Left ventricle myocardium inferior (tissue), 1 donor: ENCODE results near the gene AUH. TPM values are rescaled to one million over a fixed set of nuclear protein-coding genes. Genes with fewer than 3 reads are reported as not detected.

Experiments
- DNase-seq: peaks from one replicate; pipeline ENCODE4 v3.0.0-alpha.2; 2020
- H3K27ac ChIP-seq: fragments of 200-600 bp; replicated peaks from 2 replicates; pipeline ENCODE4 v1.8.0; 2021
- H3K27me3 ChIP-seq: fragments of 200-600 bp; 2 replicates; pipeline ENCODE4 v1.8.0; 2021; ENCODE audit warnings: low read depth
- H3K36me3 ChIP-seq: fragments of 200-600 bp; 2 replicates; pipeline ENCODE4 v1.8.0; 2021
- H3K4me1 ChIP-seq: fragments of 200-600 bp; 2 replicates; pipeline ENCODE4 v1.8.0; 2021
- H3K4me3 ChIP-seq: fragments of 200-600 bp; 2 replicates; pipeline ENCODE4 v1.8.0; 2021; ENCODE audit warnings: mild to moderate bottlenecking, moderate library complexity
- H3K9me3 ChIP-seq: fragments of 200-600 bp; replicated peaks from 2 replicates; pipeline ENCODE4 v1.8.0; 2021
- CTCF ChIP-seq: fragments of 200-600 bp; IDR thresholded peaks from 2 replicates; pipeline ENCODE4 v1.8.0; 2021; ENCODE audit warnings: antibody characterized with exemption, mild to moderate bottlenecking, borderline replicate concordance
- intact Hi-C: fragments of 100-400 bp; cut with micrococcal nuclease; formaldehyde crosslinking; loops from one replicate; pipeline ENCODE4 v1.11.0; 2022
- total RNA-seq: library from RNA; stranded (reverse); fragmentation: NEBNext Ultra II Directional; extraction: Animal tissue kit (Norgen Biotek cat#: 25700); gene quantifications from one replicate; pipeline ENCODE4 v1.2.1, GENCODE V29; 2021
- donor health status: DM: no; HTN: yes; CAD: no; lungs with severe emphysema.

The AUH gene
- total RNA-seq, 1 donor from 2014 or later = 44.1 TPM

GRCh38 chr9:91282292-91282691 is 79.4 kb downstream of the AUH start:
- no peak for DNase-seq
- no peak overlapping the region for H3K27ac ChIP-seq
- no peaks in the 10 kb centered on the region for H3K27me3 ChIP-seq
- peaks cover 6% of the 10 kb centered on the region for H3K4me1 ChIP-seq
- H3K4me3 ChIP-seq = no peak overlapping the region
- TF ChIP-seq CTCF = no peak
- intact Hi-C loops = no loop called here
- peaks cover 3% of the 10 kb centered on the region for H3K36me3 ChIP-seq
- no peaks in the 10 kb centered on the region for H3K9me3 ChIP-seq

GRCh38 chr9:91279296-91280204 is 82.2 kb downstream of the AUH start:
- H3K36me3 ChIP-seq = peaks cover 3% of the 10 kb centered on the region
- no peaks in the 10 kb centered on the region for H3K9me3 ChIP-seq
- intact Hi-C loops = no loop called here
- H3K27ac ChIP-seq = no peak overlapping the region
- no peak for DNase-seq
- H3K27me3 ChIP-seq = no peaks in the 10 kb centered on the region
- no peak for TF ChIP-seq CTCF
- no peak overlapping the region for H3K4me3 ChIP-seq
- peaks cover 14% of the 10 kb centered on the region for H3K4me1 ChIP-seq

- Histone ChIP-seq H3K36me3 (no peaks in the 10 kb centered on the region), H3K27ac (no peak overlapping the region), H3K4me1 (peaks cover 32% of the 10 kb centered on the region), H3K27me3 (no peaks in the 10 kb centered on the region), H3K9me3 (no peaks in the 10 kb centered on the region), H3K4me3 (no peak overlapping the region)
- intact Hi-C loops = no loop called here
- no peak for TF ChIP-seq CTCF
- no peak for DNase-seq
Observed at GRCh38 chr9:91276513-91276912, 85.2 kb downstream of the AUH start.

DNA sequence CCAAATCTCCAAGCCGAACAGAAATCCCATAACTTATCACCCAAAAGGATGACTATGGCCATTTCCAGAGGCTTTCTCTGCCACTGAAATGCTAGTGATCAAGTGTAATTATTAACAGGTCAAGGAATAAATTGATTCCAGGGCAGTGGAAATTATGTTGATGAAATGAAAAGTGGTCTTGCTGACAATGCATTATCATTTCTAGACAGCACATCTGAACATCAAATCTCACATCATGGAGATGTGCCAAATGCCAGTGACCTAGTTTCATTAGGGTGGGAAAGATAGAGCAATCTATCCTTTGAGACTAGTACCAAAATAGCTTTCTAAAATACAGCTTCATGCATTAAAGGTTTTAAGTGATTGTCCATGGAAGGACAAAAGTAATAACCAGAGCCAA is 86.1 kb downstream of the AUH start:
- intact Hi-C loops = no loop called here

GRCh38 chr9:91274949-91275492 is 86.7 kb downstream of the AUH start:
- no peaks in the 10 kb centered on the region for H3K27me3 ChIP-seq
- TF ChIP-seq CTCF = no peak
- H3K9me3 ChIP-seq = no peaks in the 10 kb centered on the region
- no peaks in the 10 kb centered on the region for H3K36me3 ChIP-seq
- DNase-seq = no peak
- H3K4me1 ChIP-seq = peaks cover 32% of the 10 kb centered on the region
- H3K4me3 ChIP-seq = no peak overlapping the region
- H3K27ac ChIP-seq = no peak overlapping the region
- intact Hi-C loops = no loop called here

More for the DNA sequence above, 86.1 kb downstream of the AUH start:
- Histone ChIP-seq H3K27me3 (no peaks in the 10 kb centered on the region), H3K4me3 (no peak overlapping the region), H3K36me3 (no peaks in the 10 kb centered on the region), H3K27ac (no peak overlapping the region), H3K4me1 (peaks cover 32% of the 10 kb centered on the region), H3K9me3 (no peaks in the 10 kb centered on the region)
- TF ChIP-seq CTCF = no peak
- no peak for DNase-seq
